Hepatocyte (in vitro differentiated cells): ENCODE measurements around the gene PXN.

ENCODE experiments used
- EZH2 ChIP-seq: fragments of 200-600 bp; sonication (generic); IDR thresholded peaks from 2 replicates; pipeline ENCODE4 v1.6.1; 2016; ENCODE audit warnings: antibody characterized with exemption, mild to moderate bottlenecking, borderline replicate concordance
- TF ChIP-seq, protein P1 (sequence below): fragments of 200-600 bp; sonication (generic); IDR thresholded peaks from 2 replicates; pipeline ENCODE4 v1.5.1; 2016; ENCODE audit warnings: antibody characterized with exemption, mild to moderate bottlenecking; ENCODE audit not compliant: poor library complexity

- TF ChIP-seq, protein P1, sequence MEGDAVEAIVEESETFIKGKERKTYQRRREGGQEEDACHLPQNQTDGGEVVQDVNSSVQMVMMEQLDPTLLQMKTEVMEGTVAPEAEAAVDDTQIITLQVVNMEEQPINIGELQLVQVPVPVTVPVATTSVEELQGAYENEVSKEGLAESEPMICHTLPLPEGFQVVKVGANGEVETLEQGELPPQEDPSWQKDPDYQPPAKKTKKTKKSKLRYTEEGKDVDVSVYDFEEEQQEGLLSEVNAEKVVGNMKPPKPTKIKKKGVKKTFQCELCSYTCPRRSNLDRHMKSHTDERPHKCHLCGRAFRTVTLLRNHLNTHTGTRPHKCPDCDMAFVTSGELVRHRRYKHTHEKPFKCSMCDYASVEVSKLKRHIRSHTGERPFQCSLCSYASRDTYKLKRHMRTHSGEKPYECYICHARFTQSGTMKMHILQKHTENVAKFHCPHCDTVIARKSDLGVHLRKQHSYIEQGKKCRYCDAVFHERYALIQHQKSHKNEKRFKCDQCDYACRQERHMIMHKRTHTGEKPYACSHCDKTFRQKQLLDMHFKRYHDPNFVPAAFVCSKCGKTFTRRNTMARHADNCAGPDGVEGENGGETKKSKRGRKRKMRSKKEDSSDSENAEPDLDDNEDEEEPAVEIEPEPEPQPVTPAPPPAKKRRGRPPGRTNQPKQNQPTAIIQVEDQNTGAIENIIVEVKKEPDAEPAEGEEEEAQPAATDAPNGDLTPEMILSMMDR: no peak
- TF ChIP-seq EZH2: no peak
Measured at GRCh38 chr12:120194226-120194533, 71.3 kb downstream of the PXN start.
